Peyer's patch (tissue), 4 donors: Measurements from ENCODE around the gene SCFD2. TPM values are rescaled to one million over a fixed set of nuclear protein-coding genes. Genes with fewer than 3 reads are reported as not detected.
A peak's percentile ranks its signal among the peaks of the same experiment; 100 is the strongest.

Experiments used
- DNase-seq, 3 donors: peaks; one replicate each; pipeline ENCODE4 v3.0.0-alpha.2; 2017 to 2019
- H3K27ac ChIP-seq, 4 donors: fragments of 200-600 bp; sonication (generic); one replicate each; pipeline ENCODE4 v1.5.1; 2016 to 2019
- H3K27me3 ChIP-seq, 2 donors: fragments of 200-600 bp; sonication (generic); one replicate each; pipeline ENCODE4 v1.5.1; 2019
- H3K36me3 ChIP-seq, 3 donors: fragments of 200-600 bp; sonication (generic); one replicate each; pipeline ENCODE4 v1.5.1; 2016 to 2019
- H3K4me1 ChIP-seq, 4 donors: fragments of 200-600 bp; sonication (generic); one replicate each; pipeline ENCODE4 v1.5.1; 2016 to 2019
- H3K4me3 ChIP-seq, 4 donors: fragments of 200-600 bp; sonication (generic); 1 replicate in 3 of 4; 2 replicates in 1 of 4; pipeline ENCODE4 v1.5.1; 2016 to 2019; ENCODE audit warnings: mild to moderate bottlenecking in 1 of 4
- H3K9me3 ChIP-seq, 4 donors: fragments of 200-600 bp; sonication (generic); one replicate each; pipeline ENCODE4 v1.5.1; 2016 to 2019; ENCODE audit warnings: mild to moderate bottlenecking in 1 of 4
- CTCF ChIP-seq, 6 experiments: fragments of 450-650 bp in 4 of 6; fragments of 200-600 bp in 2 of 6; sonication (generic) in 1 of 6; IDR thresholded peaks; one replicate each; pipeline ENCODE4 v1.5.1; 2017 to 2019; ENCODE audit warnings: antibody characterized with exemption in 6 of 6, mild to moderate bottlenecking in 3 of 6, moderate library complexity in 1 of 6
- POLR2A ChIP-seq, 2 donors: fragments of 450-650 bp; IDR thresholded peaks; one replicate each; pipeline ENCODE4 v1.5.1; 2017; ENCODE audit warnings: antibody characterized with exemption in 2 of 2, mild to moderate bottlenecking in 2 of 2, moderate library complexity in 2 of 2
- total RNA-seq, 4 donors: library from RNA; depleted of rRNA; stranded (reverse); fragments of >200 nt; gene quantifications; one replicate each; pipeline ENCODE4 v1.1.0, GENCODE V29; 2016

Gene SCFD2
- total RNA-seq, 4 donors from 2014 or later = 17.3 to 165 (median 30.1) TPM

GRCh38 chr4:53022513-53023100, 343.3 kb downstream of the SCFD2 start:
- no peak for DNase-seq
- H3K27ac ChIP-seq = no peak overlapping the region
- H3K4me1 ChIP-seq = peaks cover 0 to 6% (median 0%) of the 10 kb centered on the region in 4 donors
- H3K27me3 ChIP-seq = no peaks in the 10 kb centered on the region
- TF ChIP-seq POLR2A (IDR thresholded peaks at IDR 0.05) (no peak), CTCF (IDR thresholded peaks at IDR 0.05) (no peak)
- H3K36me3 ChIP-seq = no peaks in the 10 kb centered on the region
- H3K4me3 ChIP-seq = no peak overlapping the region
- H3K9me3 ChIP-seq = no peaks in the 10 kb centered on the region

GRCh38 chr4:53021754-53022512, 343.9 kb downstream of the SCFD2 start:
- no peaks in the 10 kb centered on the region for H3K27me3 ChIP-seq
- H3K36me3 ChIP-seq = no peaks in the 10 kb centered on the region
- TF ChIP-seq POLR2A (IDR thresholded peaks at IDR 0.05) = no peak
- TF ChIP-seq CTCF (IDR thresholded peaks at IDR 0.05) = no peak
- no peak overlapping the region for H3K27ac ChIP-seq
- H3K9me3 ChIP-seq = no peaks in the 10 kb centered on the region
- peaks cover 0 to 6% (median 0%) of the 10 kb centered on the region in 4 donors for H3K4me1 ChIP-seq
- no peak for DNase-seq
- no peak overlapping the region for H3K4me3 ChIP-seq

GRCh38 chr4:53019485-53020382, 346.1 kb downstream of the SCFD2 start:
- no peaks in the 10 kb centered on the region for H3K36me3 ChIP-seq
- H3K27ac ChIP-seq = peak overlapping the region in 1 of 4 donors; percentile 7
- H3K27me3 ChIP-seq = no peaks in the 10 kb centered on the region
- no peaks in the 10 kb centered on the region for H3K9me3 ChIP-seq
- DNase-seq = peak in 1 of 3 donors; percentile 47
- no peak overlapping the region for H3K4me3 ChIP-seq
- H3K4me1 ChIP-seq = peaks cover 0 to 6% (median 0%) of the 10 kb centered on the region in 4 donors
- TF ChIP-seq POLR2A (IDR thresholded peaks at IDR 0.05) (no peak), CTCF (IDR thresholded peaks at IDR 0.05) (no peak)

GRCh38 chr4:53018471-53018870, 347.4 kb downstream of the SCFD2 start:
- Histone ChIP-seq H3K36me3 (no peaks in the 10 kb centered on the region), H3K4me3 (no peak overlapping the region), H3K4me1 (peaks cover 0 to 9% (median 0%) of the 10 kb centered on the region in 4 donors), H3K9me3 (no peaks in the 10 kb centered on the region), H3K27me3 (no peaks in the 10 kb centered on the region), H3K27ac (no peak overlapping the region)
- no peak for TF ChIP-seq POLR2A (IDR thresholded peaks at IDR 0.05)
- no peak for TF ChIP-seq CTCF (IDR thresholded peaks at IDR 0.05)
- DNase-seq = no peak

- no peaks in the 10 kb centered on the region for H3K27me3 ChIP-seq
- H3K27ac ChIP-seq = no peak overlapping the region
- H3K4me1 ChIP-seq = peaks cover 0 to 9% (median 0%) of the 10 kb centered on the region in 4 donors
- TF ChIP-seq CTCF (IDR thresholded peaks at IDR 0.05) = no peak
- no peak for TF ChIP-seq POLR2A (IDR thresholded peaks at IDR 0.05)
- no peaks in the 10 kb centered on the region for H3K36me3 ChIP-seq
- no peak overlapping the region for H3K4me3 ChIP-seq
- no peak for DNase-seq
- H3K9me3 ChIP-seq = no peaks in the 10 kb centered on the region
These were observed 349.6 kb downstream of the SCFD2 start for GRCh38 chr4:53016099-53016820.
